ENCODE data around the gene SLC6A17.

DNA sequence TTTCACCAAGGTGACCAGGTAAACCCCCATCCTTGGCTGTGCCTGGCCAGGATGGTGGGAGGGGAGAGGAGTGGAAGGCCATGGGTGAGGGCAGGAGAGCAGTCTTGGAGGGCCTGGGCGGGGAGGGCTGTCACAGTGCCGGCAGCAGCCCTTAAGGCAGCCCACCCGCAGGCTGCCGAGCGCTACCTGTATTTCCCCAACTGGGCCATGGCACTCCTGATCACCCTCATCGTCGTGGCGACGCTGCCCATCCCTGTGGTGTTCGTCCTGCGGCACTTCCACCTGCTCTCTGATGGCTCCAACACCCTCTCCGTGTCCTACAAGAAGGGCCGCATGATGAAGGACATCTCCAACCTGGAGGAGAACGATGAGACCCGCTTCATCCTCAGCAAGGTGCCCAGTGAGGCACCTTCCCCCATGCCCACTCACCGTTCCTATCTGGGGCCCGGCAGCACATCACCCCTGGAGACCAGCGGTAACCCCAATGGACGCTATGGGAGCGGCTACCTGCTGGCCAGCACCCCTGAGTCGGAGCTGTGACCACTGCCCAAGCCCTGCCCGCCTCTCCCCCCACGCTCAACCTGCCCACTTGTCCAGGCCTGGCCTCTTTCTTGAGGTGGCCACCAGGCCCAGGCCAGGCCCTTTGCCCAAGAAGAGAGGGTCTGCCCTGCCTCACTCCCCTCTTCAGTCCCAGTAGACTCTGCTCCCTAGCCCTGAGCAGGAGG is 47.8 kb downstream of the SLC6A17 start:
- TF ChIP-seq CTCF (IDR thresholded peaks at IDR 0.05): no peak
- TF ChIP-seq ZFX (IDR thresholded peaks at IDR 0.05; ENCODE audit: borderline replicate concordance): no peak

All from 22Rv1 (cell line).